ENCODE data around the gene MIEN1. TPM values are rescaled to one million over a fixed set of nuclear protein-coding genes. Genes with fewer than 3 reads are reported as not detected.

MIEN1 gene
- total RNA-seq, 4 donors from 2014 or later, result 32.4 to 52.7 (median 46.4) TPM

DNA sequence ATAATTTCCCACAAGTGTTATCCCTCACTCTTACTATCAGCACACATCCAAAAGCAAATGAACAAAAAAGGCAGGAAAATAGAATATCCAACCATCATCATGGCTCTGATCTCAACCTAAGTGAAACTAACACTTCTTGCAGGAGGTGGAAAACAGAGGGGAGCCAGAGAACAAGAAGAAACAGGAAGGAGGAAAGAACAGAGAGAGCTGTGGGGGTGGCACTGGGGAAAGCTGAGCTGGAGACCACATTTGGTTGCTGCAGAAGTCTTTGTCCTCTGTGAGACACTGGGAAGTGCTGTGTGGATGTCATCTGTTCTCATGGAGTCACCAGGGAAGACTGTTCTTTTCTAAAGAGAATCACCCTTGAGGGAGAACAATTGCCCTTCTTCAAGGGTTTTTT lies 42.1 kb upstream of the MIEN1 start:
- TF ChIP-seq, protein P1, sequence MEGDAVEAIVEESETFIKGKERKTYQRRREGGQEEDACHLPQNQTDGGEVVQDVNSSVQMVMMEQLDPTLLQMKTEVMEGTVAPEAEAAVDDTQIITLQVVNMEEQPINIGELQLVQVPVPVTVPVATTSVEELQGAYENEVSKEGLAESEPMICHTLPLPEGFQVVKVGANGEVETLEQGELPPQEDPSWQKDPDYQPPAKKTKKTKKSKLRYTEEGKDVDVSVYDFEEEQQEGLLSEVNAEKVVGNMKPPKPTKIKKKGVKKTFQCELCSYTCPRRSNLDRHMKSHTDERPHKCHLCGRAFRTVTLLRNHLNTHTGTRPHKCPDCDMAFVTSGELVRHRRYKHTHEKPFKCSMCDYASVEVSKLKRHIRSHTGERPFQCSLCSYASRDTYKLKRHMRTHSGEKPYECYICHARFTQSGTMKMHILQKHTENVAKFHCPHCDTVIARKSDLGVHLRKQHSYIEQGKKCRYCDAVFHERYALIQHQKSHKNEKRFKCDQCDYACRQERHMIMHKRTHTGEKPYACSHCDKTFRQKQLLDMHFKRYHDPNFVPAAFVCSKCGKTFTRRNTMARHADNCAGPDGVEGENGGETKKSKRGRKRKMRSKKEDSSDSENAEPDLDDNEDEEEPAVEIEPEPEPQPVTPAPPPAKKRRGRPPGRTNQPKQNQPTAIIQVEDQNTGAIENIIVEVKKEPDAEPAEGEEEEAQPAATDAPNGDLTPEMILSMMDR (IDR thresholded peaks at IDR 0.05; ENCODE audit: low read depth), result no peak

DNA sequence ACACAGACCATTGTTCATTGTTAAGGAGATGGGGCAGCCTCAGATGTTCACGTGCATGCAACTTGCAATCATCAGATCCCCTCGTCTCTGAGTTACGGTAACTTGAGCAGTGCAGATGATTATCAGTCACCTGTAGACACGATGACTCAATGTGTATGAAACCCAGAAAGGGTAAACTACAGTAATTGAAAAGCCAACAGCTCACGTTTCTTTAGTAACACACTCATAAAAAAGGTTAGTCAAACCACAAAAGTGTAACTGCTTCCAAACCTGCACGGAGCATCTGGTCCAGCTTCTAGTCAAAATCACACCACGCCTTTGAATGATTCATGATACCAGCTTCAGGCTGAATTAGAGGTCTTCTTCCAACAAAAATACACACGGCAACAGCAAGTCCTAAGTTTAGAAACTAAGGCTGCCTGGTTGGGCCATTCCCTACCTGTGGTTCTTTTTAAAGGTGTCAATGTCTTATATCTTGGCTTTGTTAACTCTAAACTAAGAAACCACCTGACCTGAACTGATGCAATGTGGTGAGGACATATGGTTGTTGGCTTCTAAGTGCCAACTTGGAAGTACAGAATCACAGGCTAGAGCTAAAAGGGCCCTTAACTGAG lies 39.7 kb upstream of the MIEN1 start:
- TF ChIP-seq, protein P1 (IDR thresholded peaks at IDR 0.05; ENCODE audit: low read depth), result no peak

DNA sequence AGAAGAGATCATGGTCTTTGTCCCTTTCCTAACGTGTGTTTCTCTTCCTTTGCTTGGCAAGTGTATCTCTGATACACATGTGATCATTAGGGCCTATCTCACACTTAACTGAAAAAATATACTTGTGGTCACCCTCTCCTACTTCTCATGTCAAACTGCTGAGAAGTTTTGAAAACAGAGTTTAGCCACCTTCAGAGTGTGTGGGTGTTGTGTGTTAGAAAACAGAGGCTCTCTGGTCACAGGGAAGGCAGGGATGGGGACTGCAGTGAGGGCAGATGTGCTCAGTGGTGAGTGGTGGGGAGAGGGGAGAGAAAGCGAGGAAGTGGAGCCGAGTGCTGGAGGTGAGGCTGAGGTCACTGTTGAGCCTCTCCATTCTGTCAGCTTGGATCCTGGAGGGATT lies 36.8 kb upstream of the MIEN1 start:
- TF ChIP-seq, protein P1 (IDR thresholded peaks at IDR 0.05; ENCODE audit: low read depth), result no peak

DNA sequence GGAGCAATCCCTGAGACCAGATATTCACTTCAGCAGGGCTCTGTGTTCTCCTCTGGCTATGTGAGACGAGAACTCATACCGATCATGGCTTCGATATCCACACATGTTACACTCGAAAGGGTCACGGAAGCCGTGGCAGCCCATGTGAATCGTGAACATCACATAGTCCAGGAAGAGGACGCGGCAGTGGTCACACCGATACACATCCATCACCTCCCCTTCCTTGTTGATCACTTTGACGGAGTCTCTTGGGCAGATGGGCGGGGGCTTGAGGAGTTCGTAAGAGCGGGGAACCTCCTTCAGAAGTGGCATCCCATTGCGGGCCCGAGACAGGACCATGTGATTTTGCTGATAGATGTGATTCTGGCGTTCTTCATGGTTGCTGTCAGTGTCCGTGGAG lies 35.4 kb upstream of the MIEN1 start:
- TF ChIP-seq, protein P1 (IDR thresholded peaks at IDR 0.05; ENCODE audit: low read depth), result no peak

DNA sequence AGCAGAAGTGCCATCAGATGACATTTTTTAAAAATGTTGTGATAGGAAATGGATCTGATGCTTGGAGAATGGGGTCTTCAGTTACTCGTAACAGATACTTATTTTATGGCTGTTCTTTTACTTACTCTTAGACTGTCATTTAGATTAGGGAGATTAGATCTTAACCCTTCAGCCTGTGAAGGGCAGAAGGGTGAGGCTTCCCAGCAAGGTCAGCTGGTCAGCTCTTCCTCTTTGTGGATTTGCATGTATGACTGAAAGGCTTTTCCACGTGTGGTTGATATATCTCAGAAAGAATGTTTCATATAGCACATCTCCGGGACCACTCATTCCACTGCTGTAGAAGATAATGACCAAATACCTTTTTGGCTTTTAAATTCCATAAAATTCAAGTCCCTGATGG lies 34.8 kb upstream of the MIEN1 start:
- TF ChIP-seq, protein P1 (IDR thresholded peaks at IDR 0.05; ENCODE audit: low read depth), result no peak

DNA sequence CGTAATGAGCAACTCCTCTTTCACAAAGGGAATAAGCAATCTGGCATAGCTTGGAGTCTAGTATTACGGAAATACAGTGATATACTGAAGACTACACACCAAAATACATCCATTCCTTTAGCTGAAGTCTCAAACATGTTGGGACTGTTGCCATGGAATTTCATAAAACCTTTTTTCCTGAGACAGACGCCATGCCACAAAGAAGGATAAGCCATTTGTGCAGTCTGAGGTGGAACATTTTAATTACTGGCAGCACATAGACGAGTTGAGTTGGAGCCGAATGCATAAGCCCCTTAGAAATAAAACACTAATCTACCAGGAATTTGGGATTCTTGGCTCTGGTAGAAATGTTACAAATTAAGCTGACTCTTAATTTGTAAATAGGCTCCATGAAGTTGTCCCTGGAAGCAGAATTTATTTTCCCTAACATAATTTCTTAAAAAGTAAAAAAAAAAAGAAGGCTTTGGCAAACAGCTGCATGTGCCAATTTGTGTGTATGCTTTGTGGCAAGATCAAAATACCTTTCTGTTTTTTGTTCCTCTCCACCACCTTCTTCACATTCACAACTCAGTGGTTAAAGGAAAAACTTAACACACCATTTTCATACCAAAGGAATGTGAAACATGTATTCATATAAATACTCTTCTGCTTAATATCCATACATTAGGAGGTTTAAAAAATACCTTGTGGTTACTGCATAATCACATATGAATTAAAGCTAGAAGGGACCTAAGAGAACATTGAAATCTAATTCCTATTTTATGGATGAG lies 32.9 kb upstream of the MIEN1 start:
- TF ChIP-seq, protein P1 (IDR thresholded peaks at IDR 0.05; ENCODE audit: low read depth), result no peak

DNA sequence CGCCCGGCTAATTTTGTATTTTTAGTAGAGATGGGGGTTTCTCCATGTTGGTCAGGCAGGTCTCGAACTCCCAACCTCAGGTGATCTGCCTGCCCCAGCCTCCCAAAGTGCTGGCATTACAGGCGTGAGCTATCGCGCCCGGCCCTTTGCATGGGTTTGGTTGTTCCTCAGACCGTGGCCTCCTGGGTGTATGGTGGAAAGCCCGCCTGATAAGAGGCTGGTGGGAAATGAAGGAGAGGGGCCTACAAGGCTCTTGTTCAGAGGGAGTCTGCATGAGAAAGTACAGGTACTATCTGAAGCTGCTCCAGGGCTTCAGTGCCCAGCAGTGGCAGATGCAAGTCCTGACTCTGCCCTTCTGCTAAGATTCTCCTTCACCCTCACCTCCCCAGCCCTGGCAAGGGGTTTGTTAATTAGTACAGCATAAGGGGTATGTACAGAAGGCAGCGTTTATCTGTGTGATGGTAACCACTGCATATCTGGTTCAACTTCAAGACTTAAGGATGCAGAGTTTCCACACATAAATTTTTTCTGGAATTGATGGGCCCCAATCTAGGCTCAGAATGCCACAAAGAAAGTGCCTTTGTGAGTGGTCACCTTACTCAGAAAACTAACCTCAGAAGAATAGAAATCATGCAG lies 31.6 kb upstream of the MIEN1 start:
- TF ChIP-seq, protein P1 (IDR thresholded peaks at IDR 0.05; ENCODE audit: low read depth), result no peak
